NCI-H2196 treated with DMSO at 0.1 percent for 48 hours (cell line): ENCODE data around the gene JRKL.
A peak's percentile ranks its signal among the peaks of the same experiment; 100 is the strongest.

Experiments
- DNase-seq: peaks from one replicate; lab custom pipeline; 2025; ENCODE audit not compliant: unreplicated experiment; lab: John Stamatoyannopoulos, UW

JRKL gene

DNA sequence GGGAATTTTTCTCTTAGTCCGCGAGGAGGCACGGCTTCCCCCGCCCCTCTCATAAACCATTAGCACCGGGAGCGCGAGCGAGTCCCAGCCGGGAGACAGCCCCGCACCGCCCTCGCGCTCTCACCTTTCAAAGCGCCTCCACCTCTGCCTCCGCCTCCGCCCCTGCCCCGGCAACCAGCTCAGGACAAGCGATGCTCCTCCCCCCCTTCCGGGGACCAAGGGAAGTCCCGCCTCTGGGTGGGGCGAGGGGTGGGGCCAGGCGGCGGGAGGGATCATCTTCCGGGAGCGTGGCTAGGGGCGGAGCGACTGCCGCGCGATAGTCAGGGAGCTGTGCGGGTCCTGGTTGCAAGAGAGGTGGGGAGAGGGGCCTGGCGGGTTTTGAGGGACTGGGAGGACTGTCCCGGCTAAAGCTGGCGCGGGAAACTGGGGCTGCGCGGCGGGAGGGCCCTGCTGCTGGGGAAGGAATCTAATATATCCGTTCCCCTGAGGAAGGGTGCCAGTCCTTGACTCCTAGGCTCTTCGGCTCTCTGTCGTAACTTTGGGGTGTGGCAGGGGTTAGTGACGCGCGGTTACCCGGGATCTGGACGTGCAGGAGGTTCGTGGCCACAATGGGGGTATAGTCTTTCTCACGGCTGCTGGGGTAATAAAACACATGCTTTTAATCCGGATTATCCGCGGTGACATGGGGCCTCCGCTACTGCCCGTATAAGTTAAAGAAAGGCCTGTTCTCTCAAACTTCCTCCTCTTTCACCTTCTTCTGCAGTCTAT lies at the start of gene JRKL, which contains the start of gene CCDC82:
Gene JRKL (plus strand): TSS at position 294 of the 768 bp plus-strand sequence. CDS start 637 bp downstream, outside the sequence.
Gene CCDC82 (minus strand): TSS at position 193 of the 768 bp plus-strand sequence. CDS start 5,165 bp downstream, outside the sequence.
- DNase-seq = peak; percentile 86

DNA sequence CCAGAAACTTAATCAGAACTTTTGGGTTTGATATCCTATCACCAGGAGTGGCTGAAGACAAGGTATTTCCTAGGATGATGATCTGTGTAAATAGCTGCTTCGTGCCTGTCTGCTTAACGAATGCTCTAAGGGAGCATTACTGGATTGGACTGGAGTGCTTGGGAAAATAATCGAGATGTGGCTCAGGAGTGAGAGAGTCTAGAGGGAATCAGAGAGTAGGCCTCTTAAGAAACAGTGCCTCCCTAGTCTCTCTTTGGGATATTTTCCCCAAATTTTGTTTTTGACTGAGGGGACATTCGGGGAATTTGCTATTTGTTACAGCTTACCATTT lies 49.3 kb upstream of the JRKL start:
- DNase-seq = no peak

DNA sequence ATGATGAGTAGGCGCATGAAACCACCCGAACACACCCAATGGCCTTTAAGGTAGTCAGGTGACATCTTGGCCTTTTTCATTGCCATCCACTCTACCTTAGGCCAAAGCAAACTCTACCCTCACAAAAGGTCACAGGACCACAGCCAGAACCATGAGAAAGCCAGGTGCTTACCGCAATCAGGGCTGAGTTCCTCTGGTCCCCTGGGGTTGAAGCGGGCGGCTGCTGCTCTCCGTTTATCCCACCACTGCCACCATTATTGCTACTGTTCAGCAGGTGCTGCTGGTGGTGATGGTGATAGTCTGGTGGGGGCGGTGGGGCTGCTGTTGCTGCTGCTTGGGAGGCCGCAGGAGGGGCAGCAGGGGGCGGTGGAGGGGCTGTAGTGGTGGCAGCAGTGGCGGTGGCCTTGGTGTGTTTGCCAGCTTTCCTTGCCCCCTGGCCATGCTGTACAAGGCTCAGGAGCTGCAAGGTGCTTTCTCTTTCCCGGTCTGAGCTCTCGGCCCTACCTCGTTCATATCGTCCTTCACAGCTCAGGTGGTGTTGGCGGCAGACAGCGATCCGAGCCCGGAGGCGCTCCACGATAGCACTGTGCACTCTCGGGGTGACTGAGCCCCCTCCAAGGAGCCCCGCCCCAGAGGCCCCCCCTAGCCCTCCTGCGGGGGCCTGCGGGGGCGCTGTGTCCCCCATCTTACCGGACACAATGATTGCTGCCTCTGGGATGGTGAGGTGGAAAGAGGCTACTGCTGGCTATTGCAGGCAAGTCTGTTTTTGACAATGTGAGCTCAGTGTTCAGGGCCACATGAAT lies 48.4 kb upstream of the JRKL start:
- no peak for DNase-seq

DNA sequence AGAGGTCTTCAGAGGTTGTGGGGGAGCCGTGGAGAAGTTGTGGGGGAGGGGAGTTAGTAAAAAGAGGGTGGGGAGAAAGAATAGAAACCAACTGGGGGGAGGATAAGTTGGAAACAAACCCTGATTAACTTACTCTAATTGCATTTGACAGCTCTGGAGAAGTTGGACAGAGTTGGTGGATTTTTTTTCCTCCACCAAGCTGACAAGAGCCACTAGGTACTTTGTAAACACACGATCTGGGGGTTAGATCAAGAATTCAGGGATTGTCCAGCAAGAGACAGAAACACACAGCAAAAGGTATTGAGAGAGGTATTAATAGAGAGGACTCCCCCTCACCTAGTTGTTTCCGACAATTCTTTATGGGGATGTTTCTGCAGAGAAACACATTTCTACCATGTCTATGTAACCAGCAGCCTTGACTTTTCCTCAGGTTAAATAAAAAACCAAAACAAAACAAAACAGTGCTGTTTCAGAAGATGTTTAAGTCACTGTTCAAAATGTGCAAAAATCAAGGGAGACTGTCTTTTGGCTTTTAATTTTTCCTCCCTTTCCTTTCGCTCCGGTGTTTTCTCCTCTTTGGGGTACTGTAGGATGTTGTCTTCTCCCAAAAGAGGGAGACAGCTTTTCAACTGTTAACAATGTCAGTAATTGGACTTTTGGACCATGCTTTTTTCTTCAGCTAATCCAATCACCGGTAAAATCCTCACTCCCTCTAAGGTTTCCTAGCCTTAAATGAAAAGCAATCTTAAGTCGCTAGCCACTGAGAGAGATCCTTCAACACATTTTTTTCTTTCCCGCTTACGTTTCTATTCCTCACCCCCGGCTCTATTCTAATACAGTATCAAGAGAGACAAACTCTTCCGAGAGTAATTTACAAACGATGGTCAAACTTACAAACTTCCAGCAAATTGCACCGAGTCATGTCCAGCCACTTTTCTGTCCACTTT lies 47.5 kb upstream of the JRKL start:
- DNase-seq = no peak

DNA sequence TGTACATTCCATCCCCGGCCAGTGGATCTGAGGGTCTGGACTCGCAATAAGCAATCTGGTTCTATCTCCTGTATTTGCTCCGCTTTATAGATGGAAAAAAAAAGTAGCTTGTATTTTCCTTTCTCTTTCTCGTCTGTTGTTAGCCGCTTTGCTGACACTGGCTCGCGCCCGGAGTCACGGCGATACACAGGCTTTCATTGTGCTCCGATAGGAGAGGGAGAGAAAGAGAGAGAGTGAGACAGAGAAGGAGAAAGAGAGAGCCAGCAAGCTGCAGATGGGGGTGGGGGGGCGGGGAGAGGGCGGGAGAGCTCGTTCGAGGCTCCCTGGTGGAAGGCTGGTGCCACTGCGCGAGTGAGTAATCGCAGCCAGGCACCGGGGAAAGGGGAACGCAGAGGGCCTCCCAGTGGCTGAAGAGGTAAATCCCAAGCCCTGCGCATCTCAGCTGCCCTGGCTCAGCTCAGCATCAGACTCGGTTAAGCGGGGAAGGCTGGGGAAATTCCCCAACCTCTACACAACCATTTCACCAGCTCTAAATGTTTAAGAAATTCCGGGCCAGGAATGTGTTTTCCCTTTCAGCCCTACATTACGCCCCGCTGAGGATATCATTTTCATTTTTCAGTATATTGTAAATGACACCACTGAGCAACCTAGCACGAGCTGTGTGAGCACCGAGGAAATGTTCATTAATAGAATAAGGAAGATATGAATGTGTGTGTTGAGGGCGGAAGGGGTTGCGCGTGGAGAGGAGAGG lies 46.7 kb upstream of the JRKL start, which contains the start of gene MAML2:
Gene MAML2 (minus strand): TSS at position 235 of the 751 bp plus-strand sequence. CDS start 1,300 bp downstream, outside the sequence.
- peak; percentile 84 for DNase-seq

DNA sequence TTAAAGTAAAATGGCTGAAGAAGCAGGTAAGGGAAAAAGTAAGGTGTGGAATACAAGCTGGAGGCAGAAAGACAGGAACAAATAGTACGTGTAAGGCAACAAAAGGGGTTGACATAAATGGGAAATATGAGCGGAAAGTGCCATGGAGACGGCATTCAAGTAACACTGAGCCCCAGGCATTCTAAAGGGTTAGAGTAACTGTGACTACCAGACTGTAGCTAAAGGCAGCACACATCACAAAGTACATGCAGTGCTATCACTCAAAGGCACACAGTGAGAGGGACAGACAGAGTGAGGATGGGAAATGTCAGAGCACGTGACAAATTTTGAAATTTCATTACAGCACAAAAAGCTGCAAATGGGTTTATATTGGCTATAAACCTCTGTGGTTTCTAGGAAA lies 33.0 kb upstream of the JRKL start:
- DNase-seq = no peak

DNA sequence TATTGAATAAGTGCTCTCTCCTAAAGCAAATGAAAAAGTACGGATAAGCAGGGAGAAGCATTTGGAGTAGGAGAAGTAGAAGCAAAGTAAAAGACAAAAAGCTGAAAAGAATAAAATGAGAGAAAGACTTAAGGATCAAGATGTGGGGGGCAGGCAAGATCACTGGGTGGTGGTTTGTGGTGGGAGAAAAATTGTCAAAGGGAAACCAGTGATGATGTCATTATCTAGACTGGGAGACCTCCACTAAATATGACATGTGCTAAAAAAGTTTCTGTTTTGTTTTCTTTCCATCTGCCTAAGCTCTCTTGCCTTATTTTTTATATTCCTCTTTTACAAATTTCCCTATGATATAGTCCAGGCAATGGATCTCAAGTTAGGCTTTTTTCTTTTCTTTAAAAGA lies 32.0 kb upstream of the JRKL start:
- no peak for DNase-seq

DNA sequence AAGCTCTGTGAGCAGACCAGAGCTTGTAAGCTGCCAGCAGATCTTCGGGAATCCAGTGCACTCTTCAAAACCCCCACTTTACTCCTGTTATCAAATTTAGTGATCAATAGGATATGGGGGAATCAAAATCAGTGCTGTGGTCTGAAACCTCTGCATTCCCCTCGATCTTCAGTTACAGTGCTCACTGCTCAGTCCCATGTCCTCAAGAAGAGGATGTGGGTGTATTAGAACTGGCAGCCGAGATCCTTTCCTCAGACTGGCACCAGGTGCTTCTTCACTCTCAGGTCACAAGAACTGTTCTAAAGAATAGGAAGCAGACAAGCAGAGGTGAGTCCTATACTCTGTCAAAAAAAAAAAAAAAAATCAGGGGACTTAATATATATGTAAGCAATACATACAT lies 31.5 kb upstream of the JRKL start:
- DNase-seq = no peak

DNA sequence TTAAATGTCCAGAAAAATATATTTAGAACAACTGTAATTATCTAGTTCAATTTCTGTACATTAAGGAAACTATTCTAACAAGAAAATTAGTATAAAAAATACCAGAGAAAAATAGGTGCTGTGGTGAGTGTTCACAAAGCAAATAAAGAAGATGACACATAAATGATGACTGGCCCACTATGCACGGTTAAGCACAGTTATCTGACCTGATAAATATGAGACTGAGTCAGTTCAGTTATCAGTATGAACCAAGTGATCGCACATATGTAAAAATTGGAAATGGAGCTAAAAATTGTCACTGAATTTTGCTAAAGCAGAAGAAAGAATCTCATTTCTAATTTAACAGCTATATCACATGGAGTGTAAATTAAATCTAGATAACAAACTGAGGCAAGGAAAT lies 28.0 kb upstream of the JRKL start:
- no peak for DNase-seq

DNA sequence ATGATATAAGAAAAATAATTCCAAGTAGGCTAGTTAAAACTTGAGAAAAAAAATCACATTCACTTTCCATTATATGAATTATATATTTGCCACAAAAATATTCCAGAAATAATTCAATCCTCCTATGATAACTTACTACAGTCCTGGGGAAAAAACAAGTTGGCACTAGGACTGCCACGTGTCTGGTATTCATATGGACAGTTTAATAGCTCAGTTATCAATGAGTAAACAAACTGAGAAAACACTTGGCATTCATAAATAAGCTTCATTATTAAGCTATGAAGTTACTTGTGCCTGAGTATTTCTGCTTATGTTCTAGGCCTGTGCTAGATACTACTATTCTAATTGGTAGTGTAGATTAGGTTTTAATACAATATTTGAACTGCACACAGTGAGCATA lies 24.3 kb upstream of the JRKL start:
- DNase-seq = no peak

DNA sequence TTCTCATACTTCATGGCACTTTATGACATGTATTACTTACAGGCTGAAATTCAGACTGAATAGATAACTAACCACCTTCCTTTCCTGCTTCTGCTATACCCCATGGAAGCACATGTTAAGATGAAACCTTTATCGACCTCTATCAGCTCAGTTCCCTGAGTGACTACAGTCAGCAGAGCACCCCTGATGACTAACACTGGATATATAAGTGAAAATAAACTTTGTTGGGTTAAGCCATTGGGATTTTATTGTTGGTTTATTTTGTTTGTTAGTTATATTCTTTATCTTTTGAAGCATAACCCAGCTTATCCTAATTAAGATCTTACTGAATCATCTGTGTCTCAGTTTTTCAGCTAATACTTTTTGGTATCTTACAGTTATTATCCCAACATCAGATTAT lies 23.8 kb upstream of the JRKL start:
- DNase-seq = no peak

DNA sequence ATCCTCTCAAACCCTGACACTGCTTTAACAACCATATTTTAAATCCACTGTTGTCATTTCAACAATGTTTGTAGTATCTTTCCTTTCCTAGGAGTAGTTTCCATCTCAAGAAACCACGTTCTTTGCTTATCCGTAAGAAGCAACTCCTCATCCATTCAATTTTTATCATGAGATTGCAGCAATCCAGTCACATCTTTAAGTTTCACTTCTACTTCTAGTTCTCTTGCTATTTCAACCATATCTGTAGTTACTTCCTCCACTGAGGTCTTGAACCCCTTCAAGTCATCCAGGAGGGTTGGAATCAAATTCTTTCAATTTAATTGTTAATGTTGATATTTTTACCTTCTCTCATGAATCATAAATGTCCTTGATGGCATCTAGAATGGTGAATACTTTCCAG lies 22.5 kb upstream of the JRKL start:
- no peak for DNase-seq

DNA sequence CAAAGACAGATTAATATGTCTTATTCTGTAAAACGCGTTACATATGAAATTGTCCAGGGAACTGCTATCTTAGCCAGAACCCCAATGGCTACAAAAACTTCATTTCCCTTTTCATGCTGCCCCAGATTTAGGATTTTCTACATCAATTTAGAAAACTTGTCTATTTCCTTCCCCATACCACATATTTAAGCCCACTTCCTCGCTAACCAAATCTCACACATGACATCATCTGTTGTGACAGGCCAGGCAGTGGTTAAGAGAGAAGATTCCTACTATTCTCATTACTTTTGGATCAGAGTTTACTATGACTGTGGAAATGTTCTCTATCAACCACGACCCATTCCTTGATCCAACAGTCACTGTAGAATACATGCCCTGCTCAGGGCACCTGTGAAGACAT lies 16.0 kb upstream of the JRKL start:
- DNase-seq = no peak

DNA sequence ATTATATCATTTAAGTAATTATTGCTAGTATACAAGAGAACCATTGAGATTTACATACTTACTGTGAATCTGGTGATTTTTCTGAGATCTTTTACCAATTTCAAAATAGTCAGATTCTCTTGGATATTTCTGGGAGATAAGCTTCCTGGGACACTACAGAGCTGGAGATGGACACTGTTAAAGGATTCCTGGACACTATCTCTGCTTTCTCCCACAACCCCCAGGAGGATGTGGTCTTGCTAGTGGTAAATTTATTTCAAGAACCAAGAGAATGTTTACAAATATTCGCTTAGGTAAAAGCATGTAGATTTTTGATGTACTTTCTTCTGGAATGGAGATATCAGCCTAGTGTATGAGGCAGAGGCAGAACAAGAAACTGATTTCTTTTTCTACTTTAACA lies 13.0 kb upstream of the JRKL start:
- no peak for DNase-seq

DNA sequence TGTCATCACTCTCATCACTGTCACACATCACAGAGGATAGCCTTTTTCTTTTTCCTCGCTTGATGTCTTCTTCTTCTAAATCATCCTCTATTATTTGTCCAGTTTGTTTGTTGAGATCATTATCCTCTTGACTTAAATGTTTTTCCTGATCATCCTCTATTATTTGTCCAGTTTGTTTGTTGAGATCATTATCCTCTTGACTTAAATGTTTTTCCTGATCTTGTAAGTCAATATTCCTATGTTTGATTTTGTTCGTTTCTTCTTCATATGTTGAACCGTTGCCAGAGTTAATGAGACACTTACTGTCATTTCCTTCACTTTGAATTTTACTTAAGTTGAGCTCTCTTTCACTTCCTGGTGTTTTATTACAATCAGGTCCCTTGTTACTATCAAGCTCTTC lies 5.7 kb upstream of the JRKL start:
- peak; percentile 7 for DNase-seq

DNA sequence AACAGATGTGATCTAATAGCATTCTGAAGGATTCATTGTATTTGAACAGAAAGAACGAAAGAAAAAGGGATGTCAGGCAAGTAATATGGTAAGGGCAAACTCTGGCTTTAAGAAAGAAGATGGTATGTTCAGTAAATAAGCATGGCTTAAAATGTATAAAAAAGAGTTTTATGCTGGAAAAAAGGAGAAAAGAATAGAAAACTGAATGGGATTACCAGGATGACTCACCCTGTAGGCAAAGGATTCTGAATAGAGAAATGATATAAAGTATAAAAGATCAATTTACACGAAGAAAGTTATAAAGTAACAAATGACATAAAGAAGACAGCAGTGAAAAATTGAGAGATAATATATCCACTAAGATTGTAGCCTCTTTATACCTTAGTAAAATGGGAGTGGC lies 4.6 kb upstream of the JRKL start:
- DNase-seq = no peak

DNA sequence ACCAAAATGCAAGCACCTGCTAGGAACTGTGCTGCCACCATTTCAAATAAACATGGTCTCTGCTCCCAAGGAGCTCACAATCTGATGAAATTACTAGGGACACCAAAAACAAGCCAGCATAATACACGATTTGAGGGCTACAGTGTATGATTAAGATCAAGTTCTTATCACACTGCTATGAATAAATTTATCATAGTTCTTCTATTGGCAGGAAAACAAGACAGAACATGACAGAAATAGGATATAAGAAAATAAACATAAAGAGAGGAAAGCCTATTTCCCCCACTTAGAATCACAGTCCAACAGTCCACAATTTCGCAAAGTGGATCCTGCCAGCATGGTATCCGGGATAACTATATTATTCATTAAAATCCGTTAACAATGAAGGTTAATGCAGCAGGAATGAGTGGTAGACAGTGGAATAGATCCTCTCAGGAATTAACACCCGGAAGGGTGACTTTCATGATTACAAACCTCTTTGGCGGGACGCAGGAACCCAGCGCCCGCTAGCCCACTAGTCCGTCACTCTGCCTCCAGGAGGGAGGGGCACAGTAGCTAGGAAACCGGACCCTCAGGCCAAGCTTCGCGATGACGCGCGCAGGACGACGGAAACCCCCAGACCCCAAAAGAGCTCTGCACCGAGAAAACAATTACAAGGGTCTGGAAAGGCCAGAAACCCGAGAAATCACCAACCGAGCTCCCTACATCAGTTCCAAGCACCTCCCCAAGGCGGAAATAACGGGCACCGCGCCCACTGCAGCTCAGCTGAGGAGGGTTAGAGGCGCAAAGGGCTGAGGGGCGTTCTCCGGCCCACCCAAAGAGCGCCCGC lies 708 bp upstream of the JRKL start:
- peak; percentile 55 for DNase-seq

DNA sequence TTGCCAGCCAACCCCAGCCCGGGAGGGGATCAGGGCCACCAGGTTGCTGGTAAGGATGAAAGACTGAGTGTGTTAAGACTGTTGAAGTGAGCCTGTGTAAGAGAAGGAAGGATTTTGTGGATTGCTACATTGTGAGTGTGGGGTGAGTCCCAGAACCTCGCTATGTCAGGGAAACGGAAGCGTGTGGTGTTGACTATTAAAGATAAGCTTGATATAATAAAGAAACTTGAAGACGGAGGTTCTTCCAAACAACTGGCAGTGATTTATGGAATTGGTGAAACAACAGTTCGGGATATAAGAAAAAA lies 627 bp downstream of the JRKL start:
- no peak for DNase-seq

DNA sequence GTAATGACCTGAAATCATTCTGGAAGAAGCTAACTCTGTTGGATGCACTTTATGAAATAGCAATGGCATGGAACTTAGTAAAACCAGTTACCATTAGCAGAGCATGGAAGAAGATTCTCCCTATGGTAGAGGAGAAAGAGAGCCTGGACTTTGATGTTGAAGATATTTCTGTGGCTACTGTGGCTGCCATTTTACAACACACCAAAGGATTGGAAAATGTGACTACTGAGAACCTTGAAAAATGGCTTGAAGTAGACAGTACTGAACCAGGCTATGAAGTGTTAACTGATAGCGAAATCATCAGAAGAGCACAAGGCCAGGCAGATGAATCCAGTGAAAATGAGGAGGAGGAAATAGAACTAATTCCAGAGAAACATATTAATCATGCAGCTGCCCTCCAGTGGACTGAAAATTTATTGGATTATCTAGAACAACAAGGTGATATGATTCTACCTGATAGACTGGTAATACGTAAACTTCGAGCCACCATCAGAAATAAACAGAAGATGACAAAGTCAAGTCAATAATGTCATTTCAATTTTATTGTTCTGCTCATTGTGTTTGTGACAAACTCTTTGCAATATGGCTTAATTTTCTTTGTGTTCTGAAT lies 2.0 kb downstream of the JRKL start:
- DNase-seq = no peak
